ENCODE results near the gene EDIL3.

EDIL3 gene

GRCh38 chr5:84260140-84260539 lies 124.5 kb downstream of the EDIL3 start:
- H3K4ac ChIP-seq (ENCODE audit: low read depth, low read length): no peak overlapping the region
- no CpG with 5 or more reads among the region's 1 CpG for WGBS (ENCODE audit: extremely low coverage, insufficient coverage, low lambda C conversion rate)
- no peak overlapping the region for H3K9ac ChIP-seq (ENCODE audit: low read length)
- H2BK120ac ChIP-seq (ENCODE audit: low read depth, low read length): no peak overlapping the region
- no peak for DNase-seq
- H3K4me3 ChIP-seq (ENCODE audit: low read length): no peak overlapping the region
- no peaks in the 10 kb centered on the region for H3K4me1 ChIP-seq (ENCODE audit: control insufficient read depth, low read depth, low read length)
- H3K27ac ChIP-seq (ENCODE audit: low read depth, low read length): no peak overlapping the region
- no peak overlapping the region for H2BK5ac ChIP-seq (ENCODE audit: low read length)
- H2AK5ac ChIP-seq (ENCODE audit: low read length): no peak overlapping the region
- H3K18ac ChIP-seq (ENCODE audit: low read length): no peak overlapping the region
- no peak overlapping the region for H2BK15ac ChIP-seq (replicated peaks; ENCODE audit: low read depth)
- no peaks in the 10 kb centered on the region for H3K27me3 ChIP-seq (ENCODE audit: insufficient read depth, low read length, poor library complexity)
- no peaks in the 10 kb centered on the region for H3K79me2 ChIP-seq (ENCODE audit: control insufficient read depth, insufficient read depth, low read length)
- H4K8ac ChIP-seq (ENCODE audit: low read depth, low read length): no peak overlapping the region
- no peak overlapping the region for H3K23ac ChIP-seq (ENCODE audit: low read length)
- H4K5ac ChIP-seq (ENCODE audit: low read length): no peak overlapping the region
- H3K79me1 ChIP-seq (ENCODE audit: low read length): no peaks in the 10 kb centered on the region
- H3K56ac ChIP-seq (ENCODE audit: low read length): no peak overlapping the region
- no peaks in the 10 kb centered on the region for H3K36me3 ChIP-seq (ENCODE audit: control insufficient read depth, insufficient read depth, low read length)
- H3K4me2 ChIP-seq (ENCODE audit: low read length): no peak overlapping the region

- Histone ChIP-seq H4K5ac (ENCODE audit: low read length) (no peak overlapping the region), H3K56ac (ENCODE audit: low read length) (no peak overlapping the region), H3K9ac (ENCODE audit: low read length) (no peak overlapping the region), H3K79me1 (ENCODE audit: low read length) (no peaks in the 10 kb centered on the region), H3K79me2 (ENCODE audit: control insufficient read depth, insufficient read depth, low read length) (no peaks in the 10 kb centered on the region), H3K23ac (ENCODE audit: low read length) (no peak overlapping the region), H2BK15ac (replicated peaks; ENCODE audit: low read depth) (no peak overlapping the region), H3K4me3 (ENCODE audit: low read length) (no peak overlapping the region), H2AK5ac (ENCODE audit: low read length) (no peak overlapping the region), H3K18ac (ENCODE audit: low read length) (no peak overlapping the region), H4K8ac (ENCODE audit: low read depth, low read length) (no peak overlapping the region), H3K4ac (ENCODE audit: low read depth, low read length) (no peak overlapping the region), H3K4me2 (ENCODE audit: low read length) (no peak overlapping the region), H3K27me3 (ENCODE audit: insufficient read depth, low read length, poor library complexity) (no peaks in the 10 kb centered on the region), H3K36me3 (ENCODE audit: control insufficient read depth, insufficient read depth, low read length) (no peaks in the 10 kb centered on the region), H2BK5ac (ENCODE audit: low read length) (no peak overlapping the region), H2BK120ac (ENCODE audit: low read depth, low read length) (no peak overlapping the region), H3K4me1 (ENCODE audit: control insufficient read depth, low read depth, low read length) (no peaks in the 10 kb centered on the region), H3K27ac (ENCODE audit: low read depth, low read length) (no peak overlapping the region)
- no peak for DNase-seq
- no CpG with 5 or more reads among the region's 4 CpGs for WGBS (ENCODE audit: extremely low coverage, insufficient coverage, low lambda C conversion rate)
Measured at GRCh38 chr5:84259283-84260045, 125.2 kb downstream of the EDIL3 start.

DNA sequence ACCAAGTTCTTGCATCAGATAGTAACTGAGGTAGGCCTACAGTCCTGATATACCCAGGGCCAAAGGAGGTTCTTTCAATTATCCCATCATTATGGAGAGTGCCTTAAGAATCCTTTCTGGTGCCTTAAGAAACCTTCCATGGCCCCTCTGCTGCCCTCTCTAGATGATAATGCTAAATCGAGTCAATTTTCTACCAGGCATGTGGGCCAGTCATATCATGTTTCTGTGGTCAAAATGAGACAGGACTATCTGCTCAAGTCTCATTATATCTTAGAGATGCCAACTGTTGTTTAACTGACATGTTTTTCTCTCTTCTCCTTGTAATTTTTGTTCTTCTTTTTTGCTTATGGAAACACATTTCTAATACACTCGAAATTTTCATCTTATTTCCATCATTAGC lies 127.6 kb downstream of the EDIL3 start:
- no peak overlapping the region for H3K9ac ChIP-seq (ENCODE audit: low read length)
- H3K4me3 ChIP-seq (ENCODE audit: low read length): no peak overlapping the region
- no peaks in the 10 kb centered on the region for H3K79me2 ChIP-seq (ENCODE audit: control insufficient read depth, insufficient read depth, low read length)
- H3K18ac ChIP-seq (ENCODE audit: low read length): no peak overlapping the region
- H3K79me1 ChIP-seq (ENCODE audit: low read length): no peaks in the 10 kb centered on the region
- H3K27ac ChIP-seq (ENCODE audit: low read depth, low read length): no peak overlapping the region
- H2BK15ac ChIP-seq (replicated peaks; ENCODE audit: low read depth): no peak overlapping the region
- H3K23ac ChIP-seq (ENCODE audit: low read length): no peak overlapping the region
- 100% methylated on average over 1 of the region's 2 CpGs for WGBS (ENCODE audit: extremely low coverage, insufficient coverage, low lambda C conversion rate)
- H3K36me3 ChIP-seq (ENCODE audit: control insufficient read depth, insufficient read depth, low read length): no peaks in the 10 kb centered on the region
- H3K4me2 ChIP-seq (ENCODE audit: low read length): no peak overlapping the region
- DNase-seq: no peak
- no peak overlapping the region for H3K56ac ChIP-seq (ENCODE audit: low read length)
- H3K27me3 ChIP-seq (ENCODE audit: insufficient read depth, low read length, poor library complexity): no peaks in the 10 kb centered on the region
- H4K8ac ChIP-seq (ENCODE audit: low read depth, low read length): no peak overlapping the region
- H4K5ac ChIP-seq (ENCODE audit: low read length): no peak overlapping the region
- no peak overlapping the region for H2BK5ac ChIP-seq (ENCODE audit: low read length)
- no peak overlapping the region for H3K4ac ChIP-seq (ENCODE audit: low read depth, low read length)
- no peak overlapping the region for H2BK120ac ChIP-seq (ENCODE audit: low read depth, low read length)
- H2AK5ac ChIP-seq (ENCODE audit: low read length): no peak overlapping the region
- no peaks in the 10 kb centered on the region for H3K4me1 ChIP-seq (ENCODE audit: control insufficient read depth, low read depth, low read length)

GRCh38 chr5:84255315-84255714 lies 129.4 kb downstream of the EDIL3 start:
- Histone ChIP-seq H4K8ac (ENCODE audit: low read depth, low read length) (no peak overlapping the region), H3K27ac (ENCODE audit: low read depth, low read length) (no peak overlapping the region), H2BK5ac (ENCODE audit: low read length) (no peak overlapping the region), H3K9ac (ENCODE audit: low read length) (no peak overlapping the region), H3K27me3 (ENCODE audit: insufficient read depth, low read length, poor library complexity) (no peaks in the 10 kb centered on the region), H3K56ac (ENCODE audit: low read length) (no peak overlapping the region), H3K79me1 (ENCODE audit: low read length) (no peaks in the 10 kb centered on the region), H3K4me3 (ENCODE audit: low read length) (no peak overlapping the region), H4K5ac (ENCODE audit: low read length) (no peak overlapping the region), H3K79me2 (ENCODE audit: control insufficient read depth, insufficient read depth, low read length) (no peaks in the 10 kb centered on the region), H3K4me2 (ENCODE audit: low read length) (no peak overlapping the region), H3K36me3 (ENCODE audit: control insufficient read depth, insufficient read depth, low read length) (no peaks in the 10 kb centered on the region), H2AK5ac (ENCODE audit: low read length) (no peak overlapping the region), H3K18ac (ENCODE audit: low read length) (no peak overlapping the region), H2BK15ac (replicated peaks; ENCODE audit: low read depth) (no peak overlapping the region), H3K4me1 (ENCODE audit: control insufficient read depth, low read depth, low read length) (no peaks in the 10 kb centered on the region), H3K4ac (ENCODE audit: low read depth, low read length) (no peak overlapping the region), H3K23ac (ENCODE audit: low read length) (no peak overlapping the region), H2BK120ac (ENCODE audit: low read depth, low read length) (no peak overlapping the region)
- peak; percentile 27 for DNase-seq

DNA sequence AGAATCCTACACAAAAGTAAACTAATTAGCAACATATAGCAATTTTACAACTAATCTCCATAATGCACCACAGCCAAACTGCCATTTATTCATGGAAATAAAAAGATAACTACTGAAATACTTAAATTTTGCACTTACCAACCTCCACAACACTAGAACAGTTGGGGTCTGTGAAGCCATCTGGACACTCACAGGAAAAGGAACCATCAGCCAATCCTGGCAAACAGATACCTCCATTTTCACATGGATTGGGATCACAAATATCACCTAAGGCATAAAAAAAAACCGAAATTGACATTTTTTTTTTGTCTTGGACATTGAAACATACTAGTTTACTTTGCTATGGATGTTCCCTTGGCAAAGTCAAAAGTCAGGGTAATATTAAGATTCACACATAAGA lies 130.7 kb downstream of the EDIL3 start:
- Histone ChIP-seq H3K36me3 (ENCODE audit: control insufficient read depth, insufficient read depth, low read length) (no peaks in the 10 kb centered on the region), H2BK120ac (ENCODE audit: low read depth, low read length) (no peak overlapping the region), H3K9ac (ENCODE audit: low read length) (no peak overlapping the region), H3K27ac (ENCODE audit: low read depth, low read length) (no peak overlapping the region), H2BK5ac (ENCODE audit: low read length) (no peak overlapping the region), H4K5ac (ENCODE audit: low read length) (no peak overlapping the region), H3K23ac (ENCODE audit: low read length) (no peak overlapping the region), H3K4me1 (ENCODE audit: control insufficient read depth, low read depth, low read length) (no peaks in the 10 kb centered on the region), H2AK5ac (ENCODE audit: low read length) (no peak overlapping the region), H3K18ac (ENCODE audit: low read length) (no peak overlapping the region), H3K79me2 (ENCODE audit: control insufficient read depth, insufficient read depth, low read length) (no peaks in the 10 kb centered on the region), H4K8ac (ENCODE audit: low read depth, low read length) (no peak overlapping the region), H2BK15ac (replicated peaks; ENCODE audit: low read depth) (no peak overlapping the region), H3K56ac (ENCODE audit: low read length) (no peak overlapping the region), H3K27me3 (ENCODE audit: insufficient read depth, low read length, poor library complexity) (no peaks in the 10 kb centered on the region), H3K4me2 (ENCODE audit: low read length) (no peak overlapping the region), H3K79me1 (ENCODE audit: low read length) (no peaks in the 10 kb centered on the region), H3K4ac (ENCODE audit: low read depth, low read length) (no peak overlapping the region), H3K4me3 (ENCODE audit: low read length) (no peak overlapping the region)
- no peak for DNase-seq
- no CpG with 5 or more reads among the region's 1 CpG for WGBS (ENCODE audit: extremely low coverage, insufficient coverage, low lambda C conversion rate)

- Histone ChIP-seq H3K27me3 (ENCODE audit: insufficient read depth, low read length, poor library complexity) (no peaks in the 10 kb centered on the region), H2BK120ac (ENCODE audit: low read depth, low read length) (no peak overlapping the region)
Measured at GRCh38 chr5:84251503-84251902, 133.2 kb downstream of the EDIL3 start.

More at GRCh38 chr5:84251503-84251902, 133.2 kb downstream of the EDIL3 start:
- H3K4ac ChIP-seq (ENCODE audit: low read depth, low read length): no peak overlapping the region
- H3K27ac ChIP-seq (ENCODE audit: low read depth, low read length): no peak overlapping the region
- H3K56ac ChIP-seq (ENCODE audit: low read length): no peak overlapping the region
- H2BK15ac ChIP-seq (replicated peaks; ENCODE audit: low read depth): no peak overlapping the region
- no peaks in the 10 kb centered on the region for H3K4me1 ChIP-seq (ENCODE audit: control insufficient read depth, low read depth, low read length)
- H2BK5ac ChIP-seq (ENCODE audit: low read length): no peak overlapping the region
- no peak overlapping the region for H3K9ac ChIP-seq (ENCODE audit: low read length)
- no peak overlapping the region for H2AK5ac ChIP-seq (ENCODE audit: low read length)
- H3K18ac ChIP-seq (ENCODE audit: low read length): no peak overlapping the region
- no peaks in the 10 kb centered on the region for H3K79me2 ChIP-seq (ENCODE audit: control insufficient read depth, insufficient read depth, low read length)
- H3K4me3 ChIP-seq (ENCODE audit: low read length): no peak overlapping the region
- H4K8ac ChIP-seq (ENCODE audit: low read depth, low read length): no peak overlapping the region
- H3K4me2 ChIP-seq (ENCODE audit: low read length): no peak overlapping the region
- no peaks in the 10 kb centered on the region for H3K79me1 ChIP-seq (ENCODE audit: low read length)
- WGBS (ENCODE audit: extremely low coverage, insufficient coverage, low lambda C conversion rate): no CpG with 5 or more reads among the region's 1 CpG
- H3K36me3 ChIP-seq (ENCODE audit: control insufficient read depth, insufficient read depth, low read length): no peaks in the 10 kb centered on the region
- H4K5ac ChIP-seq (ENCODE audit: low read length): no peak overlapping the region
- DNase-seq: no peak
- H3K23ac ChIP-seq (ENCODE audit: low read length): no peak overlapping the region

Measured in mesendoderm (in vitro differentiated cells).